ENCODE results near the gene LIMK1. TPM values are rescaled to one million over a fixed set of nuclear protein-coding genes. Genes with fewer than 3 reads are reported as not detected.

Gene LIMK1
- total and polyA plus RNA-seq, 2 donors (not counting 3 experiments of a cell fraction or from before 2014, with no cell fraction given), result 52.9 to 54.5 TPM

DNA sequence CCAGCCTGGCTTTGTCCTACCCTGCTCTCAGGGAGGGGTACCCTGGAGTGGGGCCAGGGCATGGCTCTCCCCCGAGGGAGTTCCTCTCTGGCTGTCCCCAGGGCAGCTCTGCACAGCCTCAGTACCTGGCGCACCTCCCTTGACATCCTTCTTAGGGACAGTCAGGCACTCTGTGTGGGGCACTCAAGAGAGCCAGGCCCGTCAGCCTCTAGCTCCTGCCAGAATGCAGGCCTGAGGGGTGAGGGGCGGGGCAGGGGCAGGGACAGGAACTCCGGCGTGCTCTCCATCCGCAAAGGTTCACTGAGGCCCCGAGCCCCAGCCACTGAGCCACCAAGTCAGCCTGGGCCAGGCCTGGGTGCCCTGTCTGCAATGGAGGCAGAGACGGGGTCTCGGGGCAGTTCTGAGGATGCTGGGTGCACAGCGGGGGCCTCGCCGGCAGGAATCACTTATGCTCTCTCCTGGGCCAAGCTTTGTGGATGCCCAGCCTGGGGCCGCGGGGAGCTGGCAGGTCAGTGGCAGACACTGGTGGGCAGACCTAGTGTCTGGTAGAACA, 10.1 kb downstream of the LIMK1 start:
- Histone ChIP-seq H3K79me2 (ENCODE audit: control insufficient read depth, insufficient read depth, low read length) (no peaks in the 10 kb centered on the region), H3K4me3 (replicated peaks in 1 of 3; ENCODE audit: insufficient read depth in 1 of 3, low read depth in 1 of 3, low read length in 3 of 3) (no peak overlapping the region), H3K9ac (replicated peaks; ENCODE audit: extremely low read depth, insufficient read depth, low read length) (peak overlapping the region; percentile 25), H3K9me1 (replicated peaks; ENCODE audit: control insufficient read depth, extremely low read depth, insufficient read depth, low read length) (no peaks in the 10 kb centered on the region), H3K9me3 (replicated peaks; ENCODE audit: control insufficient read depth, insufficient read depth, low read length) (no peaks in the 10 kb centered on the region), H3K4me2 (ENCODE audit: insufficient read depth, low read length) (no peak overlapping the region), H3K27ac (ENCODE audit: insufficient read depth, low read depth, low read length) (peak overlapping the region; percentile 83), H4K20me1 (replicated peaks; ENCODE audit: control insufficient read depth, extremely low read depth, insufficient read depth, low read length) (no peaks in the 10 kb centered on the region), H3K4me1 (ENCODE audit: control insufficient read depth, extremely low read depth, insufficient read depth, low read length) (peaks cover 34% of the 10 kb centered on the region), H2AFZ (ENCODE audit: low read depth, low read length) (no peak overlapping the region), H3K36me3 (ENCODE audit: control insufficient read depth in 2 of 2, extremely low read depth in 1 of 2, insufficient read depth in 2 of 2, low read length in 2 of 2) (peaks cover 4 to 7% of the 10 kb centered on the region in 2 experiments), H3K27me3 (ENCODE audit: control insufficient read depth in 2 of 2, insufficient read depth in 2 of 2, low read length in 2 of 2) (no peaks in the 10 kb centered on the region)
- TF ChIP-seq POLR2AphosphoS5 (IDR thresholded peaks at IDR 0.05; ENCODE audit: insufficient read depth, low read depth, low read length), result no peak
- no peak for TF ChIP-seq EZH2 (IDR thresholded peaks at IDR 0.05; ENCODE audit: borderline replicate concordance, low read depth, low read length, severe bottlenecking)
- no peak for TF ChIP-seq JUN (IDR thresholded peaks at IDR 0.05; ENCODE audit: borderline replicate concordance, insufficient read depth, insufficient read length, low read depth)
- TF ChIP-seq, protein P1, sequence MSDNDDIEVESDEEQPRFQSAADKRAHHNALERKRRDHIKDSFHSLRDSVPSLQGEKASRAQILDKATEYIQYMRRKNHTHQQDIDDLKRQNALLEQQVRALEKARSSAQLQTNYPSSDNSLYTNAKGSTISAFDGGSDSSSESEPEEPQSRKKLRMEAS (IDR thresholded peaks at IDR 0.05; ENCODE audit: insufficient read depth, insufficient read length), result no peak
- no peak for TF ChIP-seq FOS (IDR thresholded peaks at IDR 0.05; ENCODE audit: borderline replicate concordance, insufficient read depth, low read length)
- TF ChIP-seq, protein P2, sequence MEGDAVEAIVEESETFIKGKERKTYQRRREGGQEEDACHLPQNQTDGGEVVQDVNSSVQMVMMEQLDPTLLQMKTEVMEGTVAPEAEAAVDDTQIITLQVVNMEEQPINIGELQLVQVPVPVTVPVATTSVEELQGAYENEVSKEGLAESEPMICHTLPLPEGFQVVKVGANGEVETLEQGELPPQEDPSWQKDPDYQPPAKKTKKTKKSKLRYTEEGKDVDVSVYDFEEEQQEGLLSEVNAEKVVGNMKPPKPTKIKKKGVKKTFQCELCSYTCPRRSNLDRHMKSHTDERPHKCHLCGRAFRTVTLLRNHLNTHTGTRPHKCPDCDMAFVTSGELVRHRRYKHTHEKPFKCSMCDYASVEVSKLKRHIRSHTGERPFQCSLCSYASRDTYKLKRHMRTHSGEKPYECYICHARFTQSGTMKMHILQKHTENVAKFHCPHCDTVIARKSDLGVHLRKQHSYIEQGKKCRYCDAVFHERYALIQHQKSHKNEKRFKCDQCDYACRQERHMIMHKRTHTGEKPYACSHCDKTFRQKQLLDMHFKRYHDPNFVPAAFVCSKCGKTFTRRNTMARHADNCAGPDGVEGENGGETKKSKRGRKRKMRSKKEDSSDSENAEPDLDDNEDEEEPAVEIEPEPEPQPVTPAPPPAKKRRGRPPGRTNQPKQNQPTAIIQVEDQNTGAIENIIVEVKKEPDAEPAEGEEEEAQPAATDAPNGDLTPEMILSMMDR (IDR thresholded peaks at IDR 0.05; ENCODE audit: extremely low read depth in 1 of 2, insufficient read depth in 1 of 2, low read depth in 1 of 2, low read length in 2 of 2), result no peak
- TF ChIP-seq POLR2A (IDR thresholded peaks at IDR 0.05; ENCODE audit: low read depth, low read length), result no peak
- no peak for TF ChIP-seq MYC (IDR thresholded peaks at IDR 0.05; ENCODE audit: low read depth, low read length)
- no peak for TF ChIP-seq GATA2 (IDR thresholded peaks at IDR 0.05; ENCODE audit: insufficient read depth, insufficient read length, low read depth, low read length)
- CTCF ChIA-PET, result interaction anchor here (0.8 to 1.5 kb wide), 4 partner anchors 10 to 113 kb away, joined by 3 to 6 read pairs (median 4); partner anchors contain the start of genes EIF4H and LIMK1
- intact Hi-C loops (cut with micrococcal nuclease), result loop anchor here (1.0 to 10.0 kb wide), 3 partner anchors 9 to 181 kb away; partner anchors contain the start of gene EIF4H
- DNase-seq (ENCODE audit: low read depth, low spot score), result no peak
- dilution Hi-C loops (cut with MboI; ENCODE audit: extremely low pct_ligation_motif_present, low sequenced_read_pairs), result no loop called here
- FAIRE-seq, result no peak
- POLR2A ChIA-PET, result interaction anchor here (1.0 to 1.1 kb wide), 2 partner anchors 10 to 89 kb away, joined by 3 to 6 read pairs; partner anchors contain the start of gene LIMK1
- BruUV-seq (replicated peaks), result no TSS peak
